K562 (cell line): Measurements from ENCODE around the gene RAB3D. TPM values are rescaled to one million over a fixed set of nuclear protein-coding genes. Genes with fewer than 3 reads are reported as not detected.
A peak's percentile ranks its signal among the peaks of the same experiment; 100 is the strongest.

ENCODE experiments used
- ATAC-seq: fragments of 200-7000 bp; cut with Tn5 transposase; 3 replicates; pipeline ENCODE4 v1.9.1; 2020; ENCODE audit warnings: moderate library complexity
- BruUV-seq: library from RNA; stranded (reverse); fragments of 400-500 nt; replicated peaks from 2 replicates; lab custom pipeline; 2021; lab: Mats Ljungman, UMichigan
- CTCF ChIA-PET: fragments of 300-600 bp; formaldehyde crosslinking; extraction: SDS; loops from one replicate; lab custom pipeline; 2021; ENCODE audit warnings: low intra/inter-chr PET ratio; lab: Yijun Ruan, JAX
- POLR2A ChIA-PET: fragments of 300-600, 350-650 bp; sonication (Branson Sonifier 250); formaldehyde crosslinking; extraction: SDS; loops from one replicate; lab custom pipeline; 2021; ENCODE audit warnings: antibody characterized with exemption, inconsistent platforms; lab: Yijun Ruan, JAX
- DNase-seq, 4 experiments: peaks; one replicate each; pipeline versions ENCODE4 v3.0.0 to v3.0.0-alpha.2; 2011 to 2018; ENCODE audit warnings: low spot score in 3 of 4, mixed read lengths in 3 of 4; ENCODE audit errors: extremely low read depth in 1 of 4
- FAIRE-seq: peaks from 2 replicates; lab custom pipeline; 2011; peaks lifted over from hg19 to GRCh38; lab: Jason Lieb, UNC
- H2AFZ ChIP-seq: 2 replicates; pipeline ENCODE4 v1.6.0; 2011; ENCODE audit warnings: low read depth, low read length, control low read depth, inconsistent platforms
- H3K27ac ChIP-seq: fragments of 200-600 bp; 3 replicates; pipeline ENCODE4 v1.8.0; 2011; ENCODE audit warnings: low read depth, mild to moderate bottlenecking, control low read depth, inconsistent platforms, low read length, moderate library complexity, mixed read lengths; ENCODE audit errors: extremely low read depth
- H3K27me3 ChIP-seq, 2 experiments: fragments of 300-600 bp in 1 of 2; 2 replicates in 1 of 2; 3 replicates in 1 of 2; pipeline versions ENCODE4 v1.6.0 to v1.8.0; 2011; ENCODE audit warnings: inconsistent platforms in 2 of 2, low read length in 2 of 2, mild to moderate bottlenecking in 1 of 2, mixed read lengths in 1 of 2, moderate library complexity in 1 of 2; ENCODE audit not compliant: control insufficient read depth in 2 of 2, insufficient read depth in 2 of 2
- H3K36me3 ChIP-seq: fragments of 300-600 bp; 3 replicates; pipeline ENCODE4 v1.8.0; 2011; ENCODE audit warnings: mild to moderate bottlenecking, low read length, inconsistent platforms; ENCODE audit not compliant: control insufficient read depth, insufficient read depth
- H3K4me1 ChIP-seq, 2 experiments: fragments of 200-600 bp in 1 of 2; replicated peaks in 1 of 2; 2 replicates in 1 of 2; 3 replicates in 1 of 2; pipeline versions ENCODE4 v1.5.1 to v1.8.0; 2011; ENCODE audit warnings: inconsistent platforms in 2 of 2, low read length in 2 of 2, mild to moderate bottlenecking in 1 of 2, mixed read lengths in 1 of 2, moderate library complexity in 1 of 2; ENCODE audit not compliant: control insufficient read depth in 2 of 2, insufficient read depth in 2 of 2
- H3K4me2 ChIP-seq: 2 replicates; pipeline ENCODE4 v1.6.1; 2011; ENCODE audit warnings: low read length, control low read depth, inconsistent platforms, mixed read lengths; ENCODE audit not compliant: insufficient read depth
- H3K4me3 ChIP-seq: fragments of 200-600 bp; sonication (generic), shearing (Covaris generic); 2 replicates; pipeline ENCODE4 v1.5.1; 2016; ENCODE audit warnings: control low read depth, inconsistent platforms
- H3K79me2 ChIP-seq: fragments of 200-600 bp; 3 replicates; pipeline ENCODE4 v1.8.0; 2011; ENCODE audit warnings: low read length, inconsistent platforms; ENCODE audit not compliant: control insufficient read depth, insufficient read depth
- H3K9ac ChIP-seq, 2 experiments: 2 replicates each; pipeline versions ENCODE4 v1.6.0 to v1.6.1; 2011; ENCODE audit warnings: low read depth in 2 of 2, low read length in 2 of 2, control low read depth in 1 of 2, inconsistent platforms in 1 of 2, mild to moderate bottlenecking in 1 of 2, mixed read lengths in 1 of 2; ENCODE audit not compliant: insufficient read depth in 1 of 2
- H3K9me1 ChIP-seq: one replicate; pipeline ENCODE4 v1.6.0; 2011; ENCODE audit warnings: inconsistent platforms, mild to moderate bottlenecking, low read length, moderate library complexity; ENCODE audit not compliant: control insufficient read depth, insufficient read depth
- H3K9me3 ChIP-seq: replicated peaks from 2 replicates; pipeline ENCODE4 v1.5.1; 2011; ENCODE audit warnings: low read depth, low read length, inconsistent platforms; ENCODE audit not compliant: control insufficient read depth, insufficient read depth
- H4K20me1 ChIP-seq: replicated peaks from 2 replicates; pipeline ENCODE4 v1.6.1; 2011; ENCODE audit warnings: low read length, inconsistent platforms, mixed read lengths; ENCODE audit not compliant: control insufficient read depth, insufficient read depth
- BRD4 ChIP-seq: fragments of 200-600 bp; sonication (generic); IDR thresholded peaks from 2 replicates; pipeline ENCODE4 v1.6.1; 2017; ENCODE audit warnings: inconsistent platforms
- C11orf30 ChIP-seq: fragments of 450-650 bp; IDR thresholded peaks from 2 replicates; pipeline ENCODE4 v1.6.1; 2016; ENCODE audit warnings: low read depth, mild to moderate bottlenecking
- CREB3L1 ChIP-seq: fragments of 450-650 bp; IDR thresholded peaks from 2 replicates; pipeline ENCODE4 v1.6.1; 2014; ENCODE audit warnings: low read depth, mild to moderate bottlenecking, moderate library complexity, borderline replicate concordance
- ETV1 ChIP-seq: fragments of 450-650 bp; conservative IDR thresholded peaks from 2 replicates; pipeline ENCODE4 v1.6.1; 2016; ENCODE audit warnings: missing genetic modification characterization, control low read depth, low read depth, missing compliant biosample characterization
- GTF2F1 ChIP-seq: IDR thresholded peaks from 2 replicates; pipeline ENCODE4 v1.6.1; 2011; ENCODE audit warnings: low read depth, low read length, improper control_type of control experiment
- RREB1 ChIP-seq: fragments of 250-450 bp; sonication (Bioruptor Pico); IDR thresholded peaks from 2 replicates; pipeline ENCODE4 v1.4.0; 2020
- SP2 ChIP-seq: IDR thresholded peaks from 2 replicates; pipeline ENCODE4 v1.6.1; 2011; ENCODE audit warnings: mild to moderate bottlenecking, low read depth, low read length, moderate library complexity; ENCODE audit not compliant: poor library complexity, severe bottlenecking; ENCODE audit errors: extremely low read depth
- ZNF146 ChIP-seq: IDR thresholded peaks from one replicate; pipeline ENCODE4 v1.6.1; 2018; ENCODE audit warnings: missing compliant biosample characterization; ENCODE audit not compliant: unreplicated experiment
- ZNF23 ChIP-seq: fragments of 250-450 bp; sonication (Bioruptor Pico); IDR thresholded peaks from 2 replicates; pipeline ENCODE4 v1.4.0; 2020; ENCODE audit warnings: mild to moderate bottlenecking
- ZNF57 ChIP-seq: fragments of 450-650 bp; formaldehyde crosslinking; IDR thresholded peaks from 2 replicates; pipeline ENCODE4 v1.4.0; 2020; ENCODE audit warnings: mild to moderate bottlenecking, moderate library complexity
- WGBS: fragments of 100-300 bp; shearing (Covaris generic); methylation state at CpG from one replicate; pipeline ENCODE4 v1.1.6; 2016; ENCODE audit warnings: low coverage, mixed read lengths; ENCODE audit not compliant: insufficient coverage; ENCODE audit errors: missing lambda C conversion rate; 5-methylcytosine and 5-hydroxymethylcytosine counted together
- in situ Hi-C: fragments of 300-500 bp; cut with MboI; formaldehyde crosslinking; loops from 4 replicates; pipeline ENCODE4 v1.15.0; 2018; ENCODE audit warnings: inconsistent platforms, mixed read lengths
- intact Hi-C: fragments of 100-400 bp; cut with micrococcal nuclease; formaldehyde crosslinking; loops from 2 replicates; pipeline ENCODE4 v1.14.2; 2022
- polyA plus RNA-seq, 8 experiments: library from polyadenylated mRNA; depleted of rRNA in 4 of 8; stranded (reverse) in 5 of 8; unstranded in 3 of 8; fragments of >200 nt; fragmentation: Nextera tagmentation in 2 of 8; fragmentation: Illumina TruSeq in 1 of 8; extraction: Ambion mirVana in 2 of 8; extraction: Trizol in 1 of 8; gene quantifications; 2 replicates each; pipeline versions ENCODE4 v1.2.1 to v1.2.3, GENCODE V29; 2011 to 2014; ENCODE audit warnings: inconsistent platforms in 1 of 8, missing spikeins in 1 of 8
- total RNA-seq, 7 experiments: library from RNA; depleted of rRNA in 6 of 7; stranded (reverse); fragments of >200 nt in 6 of 7; fragmentation: Illumina TruSeq in 2 of 7; extraction: Trizol in 2 of 7; gene quantifications; 2 replicates each; pipeline versions ENCODE4 v1.2.1 to v1.2.3, GENCODE V29; 2011 to 2021; ENCODE audit warnings: low replicate concordance in 1 of 7

The RAB3D gene
- total and polyA plus RNA-seq, 9 of the 15 experiments (the other 6 are each of a cell fraction or from before 2014, with no cell fraction given) = 0.34 to 3.3 (median 1.3) TPM

GRCh38 chr19:11374433-11375142 lies 35.1 kb upstream of the RAB3D start, which contains the start of gene SWSAP1:
Gene SWSAP1, plus strand, starts transcription at chr19:11374666. Its CDS starts 15 bp downstream, at chr19:11374681.
- H3K4me1 ChIP-seq = peaks cover 22 to 31% of the 10 kb centered on the region in 2 experiments
- FAIRE-seq (peak; percentile 100), ATAC-seq (peak; percentile 97), DNase-seq (peak; percentile 95 to 100 (median 98))
- peak within 1 kb of the TSS; percentile 97 for H2AFZ ChIP-seq
- WGBS = under 1% methylated on average over 44 of the region's 44 CpGs
- TSS peak; percentile 86 for BruUV-seq
- peak within 1 kb of the TSS; percentile 84 for H3K27ac ChIP-seq
- H3K9me3 ChIP-seq = no peaks in the 10 kb centered on the region
- peaks cover 19% of the 10 kb centered on the region for H3K36me3 ChIP-seq
- no peaks in the 10 kb centered on the region for H3K9me1 ChIP-seq
- H3K9ac ChIP-seq = peak within 1 kb of the TSS; percentile 77 to 96
- peaks cover 11% of the 10 kb centered on the region for H4K20me1 ChIP-seq
- CTCF ChIA-PET = interaction anchor here (0.6 kb wide), 1 partner anchor 10 kb away, joined by 3 read pairs; the partner anchor contains the start of gene EPOR
- in situ Hi-C loops (loop anchor here (5.0 kb wide), 1 partner anchor 77 kb away; the partner anchor contains the start of gene TSPAN16), intact Hi-C loops (loop anchor here (2.0 kb wide), 1 partner anchor 60 kb away; the partner anchor contains the start of genes ODAD3 and PRKCSH)
- H3K79me2 ChIP-seq = peaks cover 16% of the 10 kb centered on the region; the same call in 2 of the 3 replicates
- peak within 1 kb of the TSS; percentile 84 for H3K4me2 ChIP-seq
- POLR2A ChIA-PET = interaction anchor here (0.5 to 3.6 kb wide), 24 partner anchors 9 to 276 kb away, joined by 3 to 36 read pairs (median 4); partner anchors contain the start of genes CCDC159, ECSIT, EPOR and RAB3D
- H3K4me3 ChIP-seq = peak within 1 kb of the TSS; percentile 59
- H3K27me3 ChIP-seq = no peaks in the 10 kb centered on the region
- no peak for TF ChIP-seq BRD4
- peak; percentile 49 for TF ChIP-seq ETV1
- peak; percentile 79; the same call in 1 of the 2 replicates for TF ChIP-seq ZNF57 (CRISPR knock-in tag)
- peak; percentile 82 for TF ChIP-seq SP2
- TF ChIP-seq RREB1 (CRISPR knock-in tag) = 0 out of 2 replicates have a peak, but pooled peaks have one; percentile 73
- TF ChIP-seq ZNF23 (CRISPR knock-in tag) = peak; percentile 45; the same call in 1 of the 2 replicates
- 0 out of 2 replicates have a peak, but pooled peaks have one; percentile 57 for TF ChIP-seq GTF2F1
- TF ChIP-seq CREB3L1 = peak; percentile 71; the same call in 1 of the 2 replicates
- no peak for TF ChIP-seq ZNF146
- TF ChIP-seq C11orf30 = peak; percentile 63
